Keratinocyte (primary cell): ENCODE data around the gene ARPIN. TPM values are rescaled to one million over a fixed set of nuclear protein-coding genes. Genes with fewer than 3 reads are reported as not detected.

Experiments used
- DNase-seq: peaks from one replicate; pipeline ENCODE4 v3.0.0-alpha.2; 2011; ENCODE audit warnings: low read depth, missing footprints, low spot score
- FAIRE-seq: peaks from 2 replicates; lab custom pipeline; 2011; peaks lifted over from hg19 to GRCh38; lab: Jason Lieb, UNC
- H2AFZ ChIP-seq: 2 replicates; pipeline ENCODE4 v1.6.0; 2012; ENCODE audit warnings: low read length, control low read depth, inconsistent platforms; ENCODE audit not compliant: control insufficient read depth
- H3K27ac ChIP-seq: 2 replicates; pipeline ENCODE4 v1.5.1; 2011; ENCODE audit warnings: low read length; ENCODE audit not compliant: control insufficient read depth, insufficient read depth
- H3K27me3 ChIP-seq: 3 replicates; pipeline ENCODE4 v1.6.0; 2011; ENCODE audit warnings: low read length; ENCODE audit not compliant: control insufficient read depth, insufficient read depth; ENCODE audit errors: extremely low read depth
- H3K36me3 ChIP-seq, 2 experiments: 2 replicates in 1 of 2; 3 replicates in 1 of 2; pipeline ENCODE4 v1.5.1; 2011; ENCODE audit warnings: low read length in 2 of 2, mild to moderate bottlenecking in 1 of 2; ENCODE audit not compliant: control insufficient read depth in 2 of 2, insufficient read depth in 2 of 2; ENCODE audit errors: extremely low read depth in 1 of 2
- H3K4me1 ChIP-seq: 3 replicates; pipeline ENCODE4 v1.5.1; 2011; ENCODE audit warnings: low read length; ENCODE audit not compliant: control insufficient read depth, insufficient read depth; ENCODE audit errors: extremely low read depth
- H3K4me2 ChIP-seq: 3 replicates; pipeline ENCODE4 v1.6.0; 2011; ENCODE audit warnings: low read depth, low read length; ENCODE audit not compliant: control insufficient read depth, insufficient read depth; ENCODE audit errors: extremely low read depth
- H3K4me3 ChIP-seq, 3 experiments: fragments of 200-600 bp in 1 of 3; sonication (generic) in 1 of 3; 2 replicates in 2 of 3; 3 replicates in 1 of 3; pipeline ENCODE4 v1.5.1; 2011 to 2016; ENCODE audit warnings: low read length in 3 of 3, mild to moderate bottlenecking in 3 of 3, control low read depth in 2 of 3, inconsistent platforms in 1 of 3, low read depth in 1 of 3, mixed read lengths in 1 of 3, mixed run types in 1 of 3, moderate library complexity in 1 of 3; ENCODE audit not compliant: control insufficient read depth in 2 of 3, insufficient read depth in 2 of 3; ENCODE audit errors: extremely low read depth in 1 of 3
- H3K79me2 ChIP-seq: 2 replicates; pipeline ENCODE4 v1.6.0; 2012; ENCODE audit warnings: low read length; ENCODE audit not compliant: control insufficient read depth, insufficient read depth
- H3K9ac ChIP-seq: 3 replicates; pipeline ENCODE4 v1.6.0; 2011; ENCODE audit warnings: low read length; ENCODE audit not compliant: control insufficient read depth, insufficient read depth; ENCODE audit errors: extremely low read depth
- H3K9me1 ChIP-seq: 3 replicates; pipeline ENCODE4 v1.6.0; 2011; ENCODE audit warnings: low read length; ENCODE audit not compliant: control insufficient read depth, insufficient read depth; ENCODE audit errors: extremely low read depth
- H3K9me3 ChIP-seq: 2 replicates; pipeline ENCODE4 v1.5.1; 2012; ENCODE audit warnings: low read depth, low read length; ENCODE audit not compliant: control insufficient read depth
- H4K20me1 ChIP-seq: 3 replicates; pipeline ENCODE4 v1.6.0; 2011; ENCODE audit warnings: low read length; ENCODE audit not compliant: control insufficient read depth, insufficient read depth; ENCODE audit errors: extremely low read depth
- EZH2 ChIP-seq: IDR thresholded peaks from one replicate; pipeline ENCODE4 v1.6.1; 2012; ENCODE audit warnings: inconsistent platforms, mild to moderate bottlenecking, low read length, moderate library complexity
- dilution Hi-C: fragments of 300-500 bp; cut with MboI; formaldehyde crosslinking; loops from one replicate; pipeline ENCODE4 v1.7.0; 2020; ENCODE audit warnings: low sequenced_read_pairs; ENCODE audit not compliant: extremely low pct_ligation_motif_present
- polyA plus RNA-seq, 5 experiments: library from polyadenylated mRNA; depleted of rRNA in 3 of 5; stranded (reverse) in 3 of 5; stranded (forward) in 1 of 5; unstranded in 1 of 5; fragments of >200 nt; gene quantifications; 1 replicate in 1 of 5; 2 replicates in 3 of 5; 3 replicates in 1 of 5; pipeline versions ENCODE4 v1.2.1 to v1.2.3, GENCODE V29; 2011 to 2012; ENCODE audit warnings: missing spikeins in 2 of 5, low read depth in 1 of 5, low replicate concordance in 1 of 5
- TF ChIP-seq, protein P1 (sequence below), 3 experiments: IDR thresholded peaks in 1 of 3; conservative IDR thresholded peaks in 1 of 3; optimal IDR thresholded peaks in 1 of 3; 2 replicates in 2 of 3; 3 replicates in 1 of 3; pipeline versions ENCODE3 to v1.5.1; 2011; ENCODE audit warnings: low read length in 3 of 3, mild to moderate bottlenecking in 3 of 3, moderate library complexity in 2 of 3, control low read depth in 1 of 3, inconsistent platforms in 1 of 3; ENCODE audit not compliant: insufficient read depth in 2 of 3; ENCODE audit errors: extremely low read depth in 1 of 3

ARPIN gene
- polyA plus RNA-seq, 1 donor (not counting 4 experiments of a cell fraction or from before 2014, with no cell fraction given), result 9.0 TPM

DNA sequence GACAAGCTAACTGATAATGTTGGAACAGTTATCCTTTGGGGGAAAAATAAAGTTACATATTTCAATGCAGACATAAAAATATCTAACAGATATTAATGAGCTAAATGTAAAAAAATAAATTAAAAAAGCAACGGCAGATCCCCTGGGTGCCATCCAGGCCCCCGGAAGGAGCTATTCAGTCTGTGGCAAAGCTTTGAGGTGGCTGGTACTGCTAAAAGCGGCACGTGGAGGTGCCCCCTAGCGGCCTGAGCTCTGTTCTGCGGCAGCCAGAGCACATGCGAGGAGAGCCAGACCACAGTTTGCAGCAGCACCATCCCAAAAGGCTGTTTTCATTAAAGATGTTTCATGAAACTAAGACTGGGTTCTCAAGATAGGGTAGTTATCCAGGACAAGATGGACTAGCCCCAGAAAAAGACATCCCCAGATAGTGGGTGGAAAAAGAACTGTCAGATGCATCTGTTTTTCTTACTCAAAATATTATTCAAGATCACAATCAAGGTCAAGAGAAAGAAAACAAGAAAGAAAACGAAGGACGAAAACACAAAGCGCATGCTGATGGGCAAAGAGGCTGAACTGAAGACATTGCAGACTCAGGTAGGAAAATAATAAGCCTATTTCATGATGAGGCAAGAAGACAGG lies 37.7 kb downstream of the ARPIN start:
- Histone ChIP-seq H3K4me1 (no peaks in the 10 kb centered on the region), H3K27ac (no peak overlapping the region), H3K36me3 (peaks cover 3 to 20% of the 10 kb centered on the region in 2 experiments), H3K27me3 (no peaks in the 10 kb centered on the region), H2AFZ (no peak overlapping the region), H3K4me3 (no peak overlapping the region), H3K4me2 (no peak overlapping the region), H3K9me3 (no peaks in the 10 kb centered on the region), H3K9ac (no peak overlapping the region), H4K20me1 (no peaks in the 10 kb centered on the region), H3K9me1 (no peaks in the 10 kb centered on the region), H3K79me2 (no peaks in the 10 kb centered on the region)
- dilution Hi-C loops, result loop anchor here (25.0 kb wide), 1 partner anchor 113 kb away; the partner anchor contains the start of gene MESP1
- DNase-seq (no peak), FAIRE-seq (peak; percentile 72)
- TF ChIP-seq EZH2, result no peak
- TF ChIP-seq, protein P1, sequence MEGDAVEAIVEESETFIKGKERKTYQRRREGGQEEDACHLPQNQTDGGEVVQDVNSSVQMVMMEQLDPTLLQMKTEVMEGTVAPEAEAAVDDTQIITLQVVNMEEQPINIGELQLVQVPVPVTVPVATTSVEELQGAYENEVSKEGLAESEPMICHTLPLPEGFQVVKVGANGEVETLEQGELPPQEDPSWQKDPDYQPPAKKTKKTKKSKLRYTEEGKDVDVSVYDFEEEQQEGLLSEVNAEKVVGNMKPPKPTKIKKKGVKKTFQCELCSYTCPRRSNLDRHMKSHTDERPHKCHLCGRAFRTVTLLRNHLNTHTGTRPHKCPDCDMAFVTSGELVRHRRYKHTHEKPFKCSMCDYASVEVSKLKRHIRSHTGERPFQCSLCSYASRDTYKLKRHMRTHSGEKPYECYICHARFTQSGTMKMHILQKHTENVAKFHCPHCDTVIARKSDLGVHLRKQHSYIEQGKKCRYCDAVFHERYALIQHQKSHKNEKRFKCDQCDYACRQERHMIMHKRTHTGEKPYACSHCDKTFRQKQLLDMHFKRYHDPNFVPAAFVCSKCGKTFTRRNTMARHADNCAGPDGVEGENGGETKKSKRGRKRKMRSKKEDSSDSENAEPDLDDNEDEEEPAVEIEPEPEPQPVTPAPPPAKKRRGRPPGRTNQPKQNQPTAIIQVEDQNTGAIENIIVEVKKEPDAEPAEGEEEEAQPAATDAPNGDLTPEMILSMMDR (optimal IDR thresholded peaks at IDR 0.05 in 1 of 3, IDR thresholded peaks at IDR 0.05 in 1 of 3, conservative IDR thresholded peaks at IDR 0.05 in 1 of 3; ENCODE audit: extremely low read depth in 1 of 3, insufficient read depth in 2 of 3, low read length in 3 of 3), result peak; percentile 90 to 98 (median 96)

DNA sequence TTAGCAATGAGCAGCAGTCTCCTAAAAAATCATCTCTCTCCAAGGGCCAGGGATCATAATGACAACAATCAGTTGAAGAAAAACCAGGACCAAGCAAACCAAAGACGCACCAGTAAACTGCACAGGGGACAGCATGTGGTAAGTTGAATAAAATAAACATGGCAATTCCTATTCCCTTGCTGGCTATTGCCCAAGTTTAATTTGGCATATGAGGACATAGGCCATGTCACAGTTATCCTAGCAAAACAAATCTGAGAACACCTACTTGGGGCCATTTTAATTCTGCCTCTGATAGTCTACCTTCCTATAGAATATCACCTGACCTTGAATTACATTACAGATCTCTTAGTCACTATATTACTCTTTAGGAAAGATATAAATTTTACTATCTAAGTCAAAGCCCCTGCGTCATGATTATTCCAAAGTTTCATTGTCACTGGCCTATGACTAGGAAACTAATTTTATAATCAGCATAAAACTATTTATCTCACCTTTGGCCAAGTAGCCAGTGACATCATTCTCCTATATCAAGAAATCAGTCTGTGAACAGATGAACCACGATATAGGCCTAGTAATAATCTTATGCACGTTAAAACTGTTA lies 42.0 kb downstream of the ARPIN start:
- H3K9me3 ChIP-seq, result no peaks in the 10 kb centered on the region
- FAIRE-seq (no peak), DNase-seq (no peak)
- no peak overlapping the region for H2AFZ ChIP-seq
- no peaks in the 10 kb centered on the region for H3K4me1 ChIP-seq
- no peaks in the 10 kb centered on the region for H3K9me1 ChIP-seq
- no peaks in the 10 kb centered on the region for H4K20me1 ChIP-seq
- TF ChIP-seq EZH2, result no peak
- TF ChIP-seq, protein P1 (optimal IDR thresholded peaks at IDR 0.05 in 1 of 3, IDR thresholded peaks at IDR 0.05 in 1 of 3, conservative IDR thresholded peaks at IDR 0.05 in 1 of 3; ENCODE audit: extremely low read depth in 1 of 3, insufficient read depth in 2 of 3, low read length in 3 of 3), result no peak
- H3K9ac ChIP-seq, result no peak overlapping the region
- dilution Hi-C loops, result loop anchor here (25.0 kb wide), 1 partner anchor 108 kb away; the partner anchor contains the start of gene MESP1
- H3K4me3 ChIP-seq, result no peak overlapping the region
- H3K4me2 ChIP-seq, result no peak overlapping the region
- no peak overlapping the region for H3K27ac ChIP-seq
- peaks cover 0 to 15% of the 10 kb centered on the region in 2 experiments for H3K36me3 ChIP-seq
- H3K27me3 ChIP-seq, result no peaks in the 10 kb centered on the region
- H3K79me2 ChIP-seq, result no peaks in the 10 kb centered on the region
